SIG-M5 treated with dmso at 0.1 percent for 504 hours (cell line): ENCODE measurements around the gene OR51I2.

Experiments
- DNase-seq: peaks from one replicate; lab custom pipeline; 2025; ENCODE audit not compliant: unreplicated experiment; lab: John Stamatoyannopoulos, UW

Gene OR51I2

GRCh38 chr11:5505363-5506048, 56.4 kb downstream of the OR51I2 start:
- DNase-seq: no peak
